Activated naive CD4-positive, alpha-beta T cell treated with anti-CD3 and anti-CD28 coated beads, Interleukin-2, amount 50 U/mL, for 72 hours (primary cell): ENCODE data around the gene FBP1. TPM values are rescaled to one million over a fixed set of nuclear protein-coding genes. Genes with fewer than 3 reads are reported as not detected.

Experiments used
- ATAC-seq, 2 donors: fragments of 150-1000 bp; cut with Tn5 transposase; 2 replicates each; pipeline ENCODE4 v1.10.0; 2021; ENCODE audit warnings: mild to moderate bottlenecking in 2 of 2, moderate library complexity in 2 of 2
- DNase-seq, 2 donors: peaks; one replicate each; pipeline ENCODE4 v3.0.0; 2021 to 2022; ENCODE audit warnings: low spot score in 2 of 2
- H3K27ac Mint-ChIP-seq, 2 donors: one replicate each; pipeline ENCODE4 v1.8.0; 2022; ENCODE audit warnings: mild to moderate bottlenecking in 2 of 2, mixed read lengths in 2 of 2
- H3K36me3 Mint-ChIP-seq, 2 donors: one replicate each; pipeline ENCODE4 v1.8.0; 2022; ENCODE audit warnings: mixed read lengths in 2 of 2
- H3K9me3 Mint-ChIP-seq, 2 donors: one replicate each; pipeline ENCODE4 v1.8.0; 2022; ENCODE audit warnings: mixed read lengths in 2 of 2
- total RNA-seq, 2 donors: library from RNA; stranded (reverse); gene quantifications; one replicate each; pipeline ENCODE4 v1.2.3, GENCODE V29; 2022

Gene FBP1
- total RNA-seq, 2 donors from 2014 or later = 0.89 to 1.2 TPM

- no peak for ATAC-seq
Observed at GRCh38 chr9:94664801-94665200, 25.5 kb upstream of the FBP1 start.

DNA sequence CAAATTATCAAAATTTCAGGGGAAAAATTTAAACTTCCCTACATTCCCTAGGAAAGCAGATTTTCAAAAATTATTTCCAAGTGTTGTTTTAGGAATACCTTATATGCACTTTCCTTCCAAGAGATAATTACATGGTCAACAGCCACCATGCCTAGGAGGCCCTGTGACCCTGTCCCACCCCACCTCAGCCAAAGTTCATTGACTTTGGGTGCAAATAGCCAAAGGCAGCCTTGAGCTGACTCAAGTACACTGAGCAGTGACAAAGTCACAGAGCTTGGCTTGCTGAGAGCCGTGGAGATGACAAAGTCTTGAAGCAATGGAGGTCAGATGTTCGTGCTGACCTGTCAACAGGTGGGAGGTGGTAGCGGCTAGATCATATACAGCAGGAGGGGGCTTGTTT, 24.3 kb upstream of the FBP1 start:
- DNase-seq (no peak), ATAC-seq (no peak)
- Mint-ChIP-seq H3K36me3 (no peaks in the 10 kb centered on the region), H3K27ac (no peak overlapping the region), H3K9me3 (no peaks in the 10 kb centered on the region)

More at GRCh38 chr9:94664801-94665200, 25.5 kb upstream of the FBP1 start:
- H3K36me3 Mint-ChIP-seq = no peaks in the 10 kb centered on the region
- H3K9me3 Mint-ChIP-seq = no peaks in the 10 kb centered on the region
- H3K27ac Mint-ChIP-seq = no peak overlapping the region
- DNase-seq = no peak

DNA sequence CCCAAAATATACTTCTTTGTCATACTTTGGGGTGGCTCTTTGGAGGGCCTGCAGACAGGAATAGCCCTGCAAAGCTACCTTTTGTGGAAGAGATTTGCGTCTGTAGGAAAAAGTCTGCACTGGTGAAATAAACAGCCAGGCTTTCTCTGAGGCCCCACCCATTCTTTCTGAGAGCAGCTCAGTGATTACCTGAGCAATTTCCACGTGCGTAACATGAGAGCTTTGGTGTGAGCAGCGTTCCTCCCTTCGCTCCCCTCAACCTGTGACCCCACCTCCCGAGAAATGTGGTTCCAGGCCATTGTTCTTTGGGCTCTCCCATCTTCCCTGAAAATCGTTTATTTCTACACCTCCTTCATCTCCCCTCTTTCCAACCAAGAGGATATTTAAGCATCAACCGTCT, 23.8 kb upstream of the FBP1 start:
- no peak for ATAC-seq
- Mint-ChIP-seq H3K36me3 (no peaks in the 10 kb centered on the region), H3K9me3 (no peaks in the 10 kb centered on the region), H3K27ac (no peak overlapping the region)
- no peak for DNase-seq

DNA sequence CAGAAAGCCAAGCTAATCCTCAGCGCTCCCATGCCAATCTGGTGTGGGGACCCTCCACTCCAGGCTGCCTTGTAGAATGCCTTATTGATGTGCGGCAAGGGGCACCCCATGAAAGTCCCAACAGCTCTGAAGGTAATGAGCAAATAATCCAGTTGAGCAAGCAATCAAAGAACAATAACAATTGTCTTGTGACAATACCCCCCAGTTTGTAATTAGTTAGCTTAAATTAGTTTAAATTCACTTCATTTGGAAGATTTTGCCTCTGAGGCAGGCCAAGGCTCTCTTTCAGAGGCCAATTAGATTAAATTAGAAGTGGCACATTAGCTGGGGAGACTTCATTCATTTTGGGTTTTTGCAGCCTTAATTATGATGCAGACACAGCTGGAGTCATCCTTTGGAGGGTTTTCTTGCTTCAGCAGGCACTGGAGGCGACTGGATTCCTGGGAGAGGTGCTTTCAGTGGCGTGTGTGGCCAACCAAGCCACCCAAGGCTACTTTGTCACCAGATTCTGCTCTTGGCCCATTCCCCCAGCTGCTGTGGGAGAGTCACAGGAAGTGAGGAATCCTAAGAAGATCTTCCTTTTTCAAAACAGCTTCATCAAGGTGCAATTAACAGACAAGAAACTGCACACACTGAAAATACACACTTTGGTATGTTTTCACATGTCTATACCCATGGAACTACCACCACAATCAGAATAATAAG, 17.9 kb upstream of the FBP1 start:
- ATAC-seq (no peak), DNase-seq (no peak)
- no peaks in the 10 kb centered on the region for H3K36me3 Mint-ChIP-seq
- H3K27ac Mint-ChIP-seq = no peak overlapping the region
- H3K9me3 Mint-ChIP-seq = no peaks in the 10 kb centered on the region

- ATAC-seq (peak; percentile 98 to 100), DNase-seq (peak; percentile 44 to 61)
- Mint-ChIP-seq H3K27ac (peak overlapping the region; percentile 67 to 88), H3K9me3 (no peaks in the 10 kb centered on the region), H3K36me3 (no peaks in the 10 kb centered on the region)
Observed at GRCh38 chr9:94656200-94656599, 16.9 kb upstream of the FBP1 start.

- H3K27ac Mint-ChIP-seq = peak overlapping the region; percentile 88
- DNase-seq (no peak), ATAC-seq (peak; percentile 22 to 66)
- no peaks in the 10 kb centered on the region for H3K9me3 Mint-ChIP-seq
- no peaks in the 10 kb centered on the region for H3K36me3 Mint-ChIP-seq
Observed at GRCh38 chr9:94655739-94656138, 16.4 kb upstream of the FBP1 start.

DNA sequence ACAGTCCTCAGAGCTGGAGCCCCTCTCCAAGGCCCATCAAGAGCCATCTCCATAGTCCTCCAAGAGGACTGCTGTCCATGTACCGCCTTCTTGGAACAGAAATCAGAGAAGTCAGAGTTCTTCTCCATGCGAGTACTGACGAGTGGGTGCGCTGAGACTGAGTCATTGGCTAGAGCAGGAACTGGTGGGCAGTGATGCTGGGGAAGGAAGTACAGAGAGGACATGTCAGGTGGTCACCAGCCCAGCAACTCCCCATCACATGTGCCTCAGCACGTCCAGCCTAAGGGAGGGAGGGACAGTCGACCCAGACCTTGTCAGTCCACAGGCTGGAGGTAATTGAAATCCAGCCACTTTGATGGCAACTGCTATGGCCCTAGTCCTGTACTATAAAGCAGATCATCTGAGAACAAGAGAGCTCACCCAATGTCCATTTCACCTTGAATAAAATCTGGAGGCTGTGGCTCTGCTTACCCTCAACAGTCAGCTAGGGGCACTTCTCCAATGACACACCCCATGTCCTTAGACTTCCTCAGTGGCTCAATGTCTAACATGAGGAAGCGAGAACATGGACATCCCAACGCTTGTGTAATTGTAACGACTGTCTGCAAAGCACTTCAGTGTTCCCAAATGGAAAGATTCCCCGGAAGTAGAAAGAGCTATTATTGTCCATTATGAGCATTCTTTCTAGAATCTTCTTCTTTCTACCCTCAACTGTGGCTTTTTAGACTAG, 15.0 kb upstream of the FBP1 start:
- no peaks in the 10 kb centered on the region for H3K36me3 Mint-ChIP-seq
- ATAC-seq = no peak
- H3K9me3 Mint-ChIP-seq = no peaks in the 10 kb centered on the region
- DNase-seq = no peak
- H3K27ac Mint-ChIP-seq = no peak overlapping the region

GRCh38 chr9:94650949-94651348, 11.6 kb upstream of the FBP1 start:
- no peaks in the 10 kb centered on the region for H3K9me3 Mint-ChIP-seq

DNA sequence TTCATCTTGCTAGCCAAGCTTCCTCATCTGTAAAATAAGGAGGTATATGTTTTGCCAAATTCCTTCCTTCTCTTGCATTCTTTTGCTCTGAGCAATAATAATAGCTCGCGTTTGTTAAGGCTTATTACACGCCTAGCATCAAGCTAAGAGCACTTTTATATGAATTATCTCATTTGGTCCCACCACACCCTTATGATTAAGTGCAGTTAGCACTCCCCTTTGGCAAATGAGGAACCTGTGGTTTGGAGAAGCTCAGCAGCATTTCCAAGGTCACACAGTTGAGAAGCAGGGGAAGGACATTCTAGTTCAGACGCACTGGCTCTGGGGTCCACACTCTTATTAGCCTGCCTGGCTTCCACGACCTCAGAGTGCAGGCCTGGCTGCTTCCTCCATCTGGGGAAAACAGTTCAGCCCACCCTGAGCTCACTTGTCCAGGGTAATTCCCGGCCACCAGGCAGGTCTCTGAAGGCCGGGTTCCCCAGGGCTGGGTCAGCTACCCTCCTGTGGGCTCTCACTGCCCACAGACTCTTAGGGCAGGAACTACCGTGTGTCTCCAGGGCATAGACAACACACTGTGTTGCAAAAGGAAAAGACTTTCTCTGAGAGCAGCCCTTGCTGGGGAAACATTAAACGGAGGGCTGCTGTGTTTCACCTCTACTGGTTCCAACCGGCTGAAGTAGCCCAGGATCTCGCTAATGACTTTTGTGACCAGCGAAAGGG, 9.9 kb upstream of the FBP1 start:
- DNase-seq (no peak), ATAC-seq (no peak)
- Mint-ChIP-seq H3K27ac (no peak overlapping the region), H3K9me3 (no peaks in the 10 kb centered on the region), H3K36me3 (no peaks in the 10 kb centered on the region)

More at GRCh38 chr9:94650949-94651348, 11.6 kb upstream of the FBP1 start:
- DNase-seq (no peak), ATAC-seq (no peak)
- Mint-ChIP-seq H3K27ac (no peak overlapping the region), H3K36me3 (no peaks in the 10 kb centered on the region)

DNA sequence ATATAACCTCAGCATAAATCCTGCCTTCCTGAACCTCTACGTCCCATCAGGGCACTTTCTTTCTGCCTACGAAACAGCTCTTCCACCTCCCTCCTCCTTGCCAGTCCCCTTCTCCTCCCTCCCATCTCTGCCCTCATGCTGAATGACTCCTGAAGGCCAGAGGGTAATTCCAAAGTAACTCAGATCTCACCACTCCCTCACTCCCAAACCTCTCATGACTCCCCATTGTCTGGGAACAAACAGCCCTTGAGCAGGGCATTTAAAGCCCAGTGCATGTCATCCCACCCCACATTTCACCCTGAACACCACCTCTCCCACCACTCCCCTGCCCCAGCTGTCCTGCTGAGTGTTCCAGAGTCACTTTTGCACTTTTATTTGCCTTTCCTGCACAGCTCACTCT, 8.9 kb upstream of the FBP1 start:
- ATAC-seq (no peak), DNase-seq (no peak)
- Mint-ChIP-seq H3K36me3 (no peaks in the 10 kb centered on the region), H3K9me3 (no peaks in the 10 kb centered on the region), H3K27ac (no peak overlapping the region)

DNA sequence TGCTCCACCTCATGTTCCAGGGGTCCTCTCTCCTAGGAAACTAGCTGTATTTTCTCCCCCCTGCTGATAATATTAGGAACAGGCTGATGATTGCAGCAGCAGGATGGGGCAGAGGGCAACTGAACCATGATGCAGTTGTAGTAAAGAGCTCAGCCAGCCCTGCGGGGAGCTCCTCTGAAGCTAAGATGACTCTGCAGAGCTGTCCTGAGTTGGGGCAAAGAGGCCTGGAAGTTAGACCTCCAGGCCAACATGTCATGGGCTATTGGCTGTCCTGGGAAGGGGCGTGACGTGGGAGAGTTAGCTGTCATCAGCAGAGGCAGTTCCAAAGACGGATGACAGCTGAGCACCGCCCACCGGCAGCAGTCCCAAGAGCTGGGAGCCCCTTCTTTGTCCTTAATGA, 6.6 kb upstream of the FBP1 start:
- DNase-seq = no peak
- Mint-ChIP-seq H3K27ac (no peak overlapping the region), H3K9me3 (no peaks in the 10 kb centered on the region), H3K36me3 (no peaks in the 10 kb centered on the region)
- ATAC-seq = no peak

GRCh38 chr9:94644543-94644942, 5.2 kb upstream of the FBP1 start:
- ATAC-seq = no peak
- Mint-ChIP-seq H3K27ac (no peak overlapping the region), H3K36me3 (no peaks in the 10 kb centered on the region), H3K9me3 (no peaks in the 10 kb centered on the region)
- DNase-seq = no peak

DNA sequence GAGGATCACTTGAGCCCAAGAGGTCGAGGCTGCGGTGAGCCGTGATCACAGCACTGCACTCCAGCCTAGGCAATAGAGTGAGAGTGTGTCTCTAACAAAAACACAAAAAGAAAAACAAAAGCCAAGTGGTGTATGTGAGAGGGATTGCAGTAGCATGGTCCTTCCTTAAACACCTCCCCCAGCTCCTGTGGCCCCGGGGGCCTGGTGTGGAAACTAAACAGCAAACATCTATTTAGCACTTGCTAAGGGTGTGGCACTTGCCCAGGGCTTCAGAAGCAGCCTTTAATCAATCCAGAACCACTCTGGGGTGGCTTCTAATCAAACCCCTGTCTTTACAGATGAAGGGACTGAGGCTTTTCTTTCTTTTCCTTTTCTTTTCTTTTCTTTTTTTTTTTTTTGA, 4.4 kb upstream of the FBP1 start:
- ATAC-seq (no peak), DNase-seq (no peak)
- H3K27ac Mint-ChIP-seq = no peak overlapping the region
- H3K9me3 Mint-ChIP-seq = no peaks in the 10 kb centered on the region
- no peaks in the 10 kb centered on the region for H3K36me3 Mint-ChIP-seq

GRCh38 chr9:94643176-94643575, 3.9 kb upstream of the FBP1 start:
- Mint-ChIP-seq H3K9me3 (no peaks in the 10 kb centered on the region), H3K27ac (no peak overlapping the region)
- ATAC-seq = no peak

DNA sequence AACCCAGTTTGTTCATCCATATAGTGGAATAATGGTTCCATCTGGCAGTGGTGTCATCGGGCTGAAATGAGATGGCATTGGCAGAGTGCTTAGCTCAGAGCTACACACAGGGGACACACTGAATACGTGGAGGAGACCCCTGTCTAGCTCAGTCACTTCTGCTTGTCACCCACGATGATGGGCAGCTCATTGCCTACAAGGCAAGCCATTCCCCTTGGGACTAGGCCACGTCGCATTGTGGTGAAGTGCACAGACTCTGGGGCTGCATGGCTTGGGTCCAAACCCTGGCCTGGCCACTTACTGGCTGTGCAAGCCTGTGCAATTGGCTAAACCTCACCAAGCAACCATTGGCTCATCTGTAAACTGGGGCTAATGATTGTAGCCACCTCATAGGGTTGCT, 3.2 kb upstream of the FBP1 start:
- DNase-seq = no peak
- no peaks in the 10 kb centered on the region for H3K36me3 Mint-ChIP-seq
- no peak for ATAC-seq
- H3K27ac Mint-ChIP-seq = no peak overlapping the region
- H3K9me3 Mint-ChIP-seq = no peaks in the 10 kb centered on the region

More at GRCh38 chr9:94643176-94643575, 3.9 kb upstream of the FBP1 start:
- no peaks in the 10 kb centered on the region for H3K36me3 Mint-ChIP-seq
- DNase-seq = no peak

DNA sequence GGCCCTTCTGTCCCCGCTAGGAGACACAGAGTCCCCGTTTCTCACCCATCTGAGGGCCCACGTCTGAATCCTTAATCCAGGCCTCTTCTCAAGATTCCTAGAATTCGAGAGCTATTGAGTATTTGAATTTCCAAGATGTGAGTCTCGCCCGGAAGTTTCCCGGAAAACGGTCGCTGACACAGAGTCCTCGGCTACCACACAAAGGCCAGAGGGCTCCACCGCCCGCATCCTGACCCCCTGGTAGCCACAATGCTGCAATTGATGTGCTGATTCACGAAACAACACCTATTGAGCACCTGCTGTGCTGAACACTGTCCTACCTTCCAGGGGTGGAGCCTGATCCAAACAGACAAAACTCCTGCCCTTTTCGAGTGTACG, 670 bp upstream of the FBP1 start:
- no peak for ATAC-seq
- peak overlapping the region in 1 of 2 donors; percentile 54 for H3K27ac Mint-ChIP-seq
- no peak for DNase-seq
- H3K36me3 Mint-ChIP-seq = no peaks in the 10 kb centered on the region
- H3K9me3 Mint-ChIP-seq = no peaks in the 10 kb centered on the region

DNA sequence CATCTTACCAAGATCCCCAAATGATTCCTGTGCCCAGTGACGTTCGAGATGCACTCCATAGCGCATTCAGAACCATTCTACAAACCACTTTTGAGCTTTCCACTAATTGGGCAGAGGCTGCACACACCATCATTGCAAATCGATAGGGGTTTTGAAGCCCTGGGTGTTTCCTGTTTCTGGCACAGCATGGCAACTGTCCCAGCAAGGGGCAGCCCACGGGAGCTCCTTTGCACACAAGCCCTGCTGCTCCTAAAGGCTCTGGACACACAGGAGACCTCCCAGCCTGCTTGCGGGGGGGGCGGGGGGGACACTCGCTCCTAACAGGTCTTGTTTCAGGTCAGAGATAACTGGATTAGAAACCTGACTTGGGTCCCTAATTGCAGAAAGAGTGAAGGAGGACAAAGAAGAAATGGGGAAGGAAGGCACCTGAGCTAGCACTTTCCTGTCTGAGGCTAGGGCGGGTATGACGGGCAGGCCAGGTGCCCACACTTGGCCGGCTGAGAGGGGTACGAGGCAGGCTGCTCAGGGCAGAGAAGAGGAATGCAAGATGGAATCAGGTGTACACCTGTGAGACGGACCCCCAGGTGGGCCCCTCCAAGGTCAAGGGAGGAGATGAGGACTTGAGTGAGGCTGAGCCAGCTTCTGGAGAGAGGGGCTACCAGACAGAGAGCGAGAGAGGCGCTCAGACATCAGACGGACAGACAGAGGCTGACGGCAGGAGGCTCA, 820 bp downstream of the FBP1 start:
- H3K9me3 Mint-ChIP-seq = no peaks in the 10 kb centered on the region
- H3K36me3 Mint-ChIP-seq = no peaks in the 10 kb centered on the region
- no peak for ATAC-seq
- peak overlapping the region in 1 of 2 donors; percentile 54 for H3K27ac Mint-ChIP-seq
- no peak for DNase-seq
